Transverse colon (tissue), 4 donors: ENCODE data around the gene GAPVD1. TPM values are rescaled to one million over a fixed set of nuclear protein-coding genes. Genes with fewer than 3 reads are reported as not detected.

Experiments used
- DNase-seq: peaks from one replicate; pipeline ENCODE4 v3.0.0-alpha.2; 2019
- H3K27ac ChIP-seq, 4 donors: fragments of 200-600 bp; sonication (generic); 2 replicates each; pipeline ENCODE4 v1.5.1; 2016 to 2018; ENCODE audit warnings: inconsistent platforms in 4 of 4
- H3K27me3 ChIP-seq: fragments of 200-600 bp; sonication (generic); 2 replicates; pipeline ENCODE4 v1.5.1; 2017; ENCODE audit warnings: inconsistent platforms
- H3K36me3 ChIP-seq, 4 donors: fragments of 200-600 bp; sonication (generic); 2 replicates each; pipeline ENCODE4 v1.5.1; 2017 to 2019; ENCODE audit warnings: inconsistent platforms in 4 of 4
- H3K4me1 ChIP-seq, 4 donors: fragments of 200-600 bp; sonication (generic); 2 replicates each; pipeline ENCODE4 v1.5.1; 2017 to 2020; ENCODE audit warnings: inconsistent platforms in 4 of 4
- H3K4me3 ChIP-seq, 4 donors: fragments of 200-600 bp; sonication (generic); 1 replicate in 1 of 4; 2 replicates in 3 of 4; pipeline versions ENCODE4 v1.5.1 to v1.6.1; 2017 to 2019; ENCODE audit warnings: inconsistent platforms in 4 of 4
- H3K9me3 ChIP-seq, 2 donors: fragments of 200-600 bp; sonication (generic); 2 replicates each; pipeline ENCODE4 v1.5.1; 2017 to 2019; ENCODE audit warnings: inconsistent platforms in 2 of 2
- CTCF ChIP-seq, 5 experiments: fragments of 200-600 bp in 3 of 5; fragments of 450-650 bp in 2 of 5; sonication (generic) in 3 of 5; IDR thresholded peaks; 1 replicate in 2 of 5; 2 replicates in 3 of 5; pipeline ENCODE4 v1.5.1; 2016 to 2017; ENCODE audit warnings: antibody characterized with exemption in 5 of 5, inconsistent platforms in 3 of 5, mild to moderate bottlenecking in 2 of 5, moderate library complexity in 1 of 5
- EP300 ChIP-seq: sonication (generic); formaldehyde crosslinking; IDR thresholded peaks from one replicate; pipeline ENCODE4 v1.6.1; 2017; ENCODE audit warnings: antibody characterized with exemption, low read depth
- POLR2A ChIP-seq: fragments of 450-650 bp; IDR thresholded peaks from one replicate; pipeline ENCODE4 v1.6.1; 2016; ENCODE audit warnings: antibody characterized with exemption, mild to moderate bottlenecking, moderate library complexity
- POLR2AphosphoS5 ChIP-seq, 3 donors: sonication (generic); formaldehyde crosslinking; IDR thresholded peaks; one replicate each; pipeline ENCODE4 v1.6.1; 2016; ENCODE audit warnings: antibody characterized with exemption in 3 of 3
- WGBS, 2 donors: methylation state at CpG; one replicate each; pipeline ENCODE4 v1.1.5; 2018; ENCODE audit warnings: low coverage in 1 of 2; 5-methylcytosine and 5-hydroxymethylcytosine counted together
- in situ Hi-C, 4 donors: fragments of 200-750 bp; cut with MboI; loops; one replicate each; pipeline versions ENCODE4 v1.15.0 to v1.15.1; 2017; ENCODE audit warnings: low sequenced_read_pairs in 3 of 4, low pct_ligation_motif_present in 1 of 4, low pct_unique_long_range_greater_than_20kb in 1 of 4
- intact Hi-C: fragments of 100-400 bp; cut with DNase I; formaldehyde crosslinking; loops from one replicate; pipeline ENCODE4 v1.15.1; 2023; ENCODE audit warnings: low total_unique reads
- total RNA-seq, 4 donors: library from RNA; depleted of rRNA; stranded (reverse); fragments of >200 nt; gene quantifications; one replicate each; pipeline ENCODE4 v1.1.0, GENCODE V29; 2016

Gene GAPVD1
- total RNA-seq, 4 donors from 2014 or later, result 27.7 to 80.4 (median 48.4) TPM

DNA sequence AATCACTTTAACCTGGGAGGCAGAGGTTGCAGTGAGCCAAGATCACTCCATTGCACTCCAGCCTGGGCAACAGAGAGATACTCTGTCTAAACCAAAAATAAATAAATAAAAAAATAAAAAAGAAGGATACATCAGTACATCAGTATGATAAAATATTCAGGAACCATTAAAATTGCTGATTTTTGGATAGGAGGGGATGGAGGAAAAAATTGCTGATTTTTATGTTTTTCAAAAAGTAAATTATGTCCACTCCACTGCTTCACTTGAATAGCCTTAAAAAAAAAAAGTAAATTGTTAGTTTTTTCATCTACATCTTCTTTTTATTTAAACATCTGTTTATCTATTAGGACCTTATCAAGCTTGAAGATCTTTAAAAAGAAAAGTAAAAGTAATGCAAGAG lies 7.4 kb upstream of the GAPVD1 start:
- Histone ChIP-seq H3K9me3 (no peaks in the 10 kb centered on the region), H3K4me3 (no peak overlapping the region), H3K27me3 (no peaks in the 10 kb centered on the region), H3K27ac (no peak overlapping the region), H3K36me3 (no peaks in the 10 kb centered on the region), H3K4me1 (no peaks in the 10 kb centered on the region)
- intact Hi-C loops, result no loop called here
- TF ChIP-seq POLR2A, result no peak
- TF ChIP-seq POLR2AphosphoS5 (IDR thresholded peaks at IDR 0.05), result no peak
- no peak for DNase-seq
- in situ Hi-C loops, result no loop called here

- Histone ChIP-seq H3K27ac (no peak overlapping the region), H3K27me3 (no peaks in the 10 kb centered on the region), H3K36me3 (no peaks in the 10 kb centered on the region), H3K4me1 (peaks cover 0 to 12% (median 2%) of the 10 kb centered on the region in 4 donors), H3K9me3 (no peaks in the 10 kb centered on the region), H3K4me3 (no peak overlapping the region)
- in situ Hi-C loops (no loop called here), intact Hi-C loops (no loop called here)
- 38 to 39% methylated on average over 2 of the region's 2 CpGs for WGBS, 2 donors
- no peak for TF ChIP-seq POLR2AphosphoS5 (IDR thresholded peaks at IDR 0.05)
- DNase-seq, result no peak
Observed at GRCh38 chr9:125255781-125256391, 5.7 kb upstream of the GAPVD1 start.

DNA sequence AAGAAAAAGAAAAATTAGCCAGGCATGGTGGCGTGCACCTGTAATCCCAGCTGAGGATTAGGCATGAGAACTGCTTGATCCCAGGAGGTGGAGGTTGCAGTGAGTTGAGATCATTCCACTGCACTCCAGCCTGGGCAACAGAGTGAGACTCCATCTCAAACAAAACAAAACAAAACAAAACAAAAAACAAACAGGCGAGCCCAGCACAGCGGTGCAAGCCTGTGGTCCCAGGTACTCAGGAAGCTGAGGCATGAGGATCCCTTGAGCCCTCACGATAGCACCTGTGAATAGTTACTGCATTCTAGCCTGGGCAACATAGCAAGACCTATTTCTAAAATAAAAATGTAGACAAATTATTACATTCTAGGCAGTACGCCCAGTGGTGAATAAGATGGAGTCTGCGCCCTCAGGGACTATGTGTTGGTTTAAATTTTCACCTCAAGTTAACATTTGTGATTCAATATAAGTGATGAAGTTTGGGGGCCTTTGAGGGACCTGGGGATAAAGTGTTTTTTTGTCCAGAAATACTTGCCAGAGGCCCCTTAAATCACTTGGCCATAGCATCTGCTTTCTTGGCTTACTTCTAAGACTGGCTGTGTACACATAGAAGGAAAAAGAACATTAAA lies 3.4 kb upstream of the GAPVD1 start:
- H3K27ac ChIP-seq, result no peak overlapping the region
- no peaks in the 10 kb centered on the region for H3K9me3 ChIP-seq
- intact Hi-C loops (no loop called here), in situ Hi-C loops (no loop called here)
- DNase-seq, result no peak
- no peaks in the 10 kb centered on the region for H3K36me3 ChIP-seq
- no peaks in the 10 kb centered on the region for H3K27me3 ChIP-seq
- H3K4me3 ChIP-seq, result no peak overlapping the region
- WGBS, 2 donors, result 81 to 84% methylated on average over 6 of the region's 6 CpGs
- peaks cover 0 to 25% (median 10%) of the 10 kb centered on the region in 4 donors for H3K4me1 ChIP-seq
- no peak for TF ChIP-seq EP300
- TF ChIP-seq POLR2A, result no peak
- no peak for TF ChIP-seq POLR2AphosphoS5 (IDR thresholded peaks at IDR 0.05)
- TF ChIP-seq CTCF (IDR thresholded peaks at IDR 0.05), result no peak

DNA sequence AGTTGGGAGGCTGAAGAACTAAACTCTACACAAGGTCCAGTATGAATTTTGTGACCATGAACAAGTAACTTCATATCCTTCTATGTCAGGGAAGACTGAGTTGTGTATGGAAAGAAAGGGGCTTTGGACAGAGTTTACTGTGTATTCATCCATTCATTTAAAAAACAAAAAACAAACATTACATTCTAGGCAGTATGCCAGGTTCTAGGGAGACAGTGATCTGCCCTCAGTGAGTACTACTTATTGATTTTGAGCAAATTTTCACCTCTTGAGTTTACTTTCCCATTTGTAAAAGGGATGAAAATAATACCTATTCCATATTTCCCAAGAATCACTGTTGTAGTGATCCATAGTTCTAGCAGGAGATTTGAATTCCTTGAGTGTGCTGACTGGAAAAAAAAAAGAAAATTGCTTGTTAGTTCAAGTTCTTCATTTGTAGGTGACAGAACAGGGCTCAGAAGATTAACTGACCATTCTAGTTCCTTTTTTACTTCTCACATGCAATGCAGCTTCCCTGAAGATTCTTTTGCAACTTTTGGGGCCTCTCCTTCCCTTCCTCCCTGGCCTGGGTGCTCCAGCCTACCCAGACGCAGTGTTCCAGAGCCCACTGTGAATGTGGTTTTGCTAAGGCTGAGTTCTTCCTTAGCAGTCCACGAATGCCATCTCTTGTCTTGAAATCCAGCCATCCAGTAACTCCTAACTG lies 2.6 kb upstream of the GAPVD1 start:
- TF ChIP-seq CTCF (IDR thresholded peaks at IDR 0.05) (no peak), POLR2AphosphoS5 (IDR thresholded peaks at IDR 0.05) (no peak), POLR2A (no peak), EP300 (no peak)
- Histone ChIP-seq H3K27me3 (no peaks in the 10 kb centered on the region), H3K36me3 (no peaks in the 10 kb centered on the region), H3K9me3 (no peaks in the 10 kb centered on the region), H3K27ac (peak overlapping the region in 1 of 4 donors; percentile 23), H3K4me1 (peaks cover 4 to 28% (median 12%) of the 10 kb centered on the region in 4 donors), H3K4me3 (no peak overlapping the region)
- intact Hi-C loops (no loop called here), in situ Hi-C loops (no loop called here)
- no peak for DNase-seq
- 20 to 66% methylated on average over 1 to 2 of the region's 2 CpGs for WGBS, 2 donors

DNA sequence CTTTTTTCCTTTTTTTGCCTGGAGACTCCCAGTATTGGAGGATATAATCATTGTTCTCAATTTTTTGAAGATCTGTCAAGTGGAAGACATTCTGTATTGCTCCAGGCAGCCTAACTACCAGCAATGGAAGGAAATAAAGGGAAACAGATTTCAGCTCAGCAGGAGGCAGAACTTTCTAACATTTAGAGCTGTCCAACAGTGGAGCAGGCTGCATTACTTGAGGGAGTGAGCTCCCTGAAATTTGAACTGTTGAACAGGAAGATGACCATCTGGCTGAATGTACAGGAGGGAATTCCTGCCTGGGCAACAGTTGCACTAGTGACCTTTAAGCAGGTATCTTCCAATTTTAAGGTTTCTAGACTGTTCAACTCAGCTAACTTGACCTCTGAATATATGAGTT lies 1.1 kb upstream of the GAPVD1 start:
- H3K27me3 ChIP-seq, result no peaks in the 10 kb centered on the region
- H3K9me3 ChIP-seq, result no peaks in the 10 kb centered on the region
- DNase-seq, result no peak
- peaks cover 4 to 32% (median 15%) of the 10 kb centered on the region in 4 donors for H3K4me1 ChIP-seq
- intact Hi-C loops, result no loop called here
- H3K36me3 ChIP-seq, result no peaks in the 10 kb centered on the region
- in situ Hi-C loops, result no loop called here
- TF ChIP-seq CTCF (IDR thresholded peaks at IDR 0.05), result no peak
- no peak for TF ChIP-seq EP300
- TF ChIP-seq POLR2AphosphoS5 (IDR thresholded peaks at IDR 0.05), result no peak
- no peak for TF ChIP-seq POLR2A
- no peak overlapping the region for H3K4me3 ChIP-seq
- H3K27ac ChIP-seq, result peak overlapping the region in 3 of 4 donors; percentile 91 to 92 (median 92)
